ENCODE measurements around the gene TBC1D22A. TPM values are rescaled to one million over a fixed set of nuclear protein-coding genes. Genes with fewer than 3 reads are reported as not detected.

Gene TBC1D22A
- total and polyA plus RNA-seq, 11 donors = 9.4 to 30.7 (median 18.6) TPM

DNA sequence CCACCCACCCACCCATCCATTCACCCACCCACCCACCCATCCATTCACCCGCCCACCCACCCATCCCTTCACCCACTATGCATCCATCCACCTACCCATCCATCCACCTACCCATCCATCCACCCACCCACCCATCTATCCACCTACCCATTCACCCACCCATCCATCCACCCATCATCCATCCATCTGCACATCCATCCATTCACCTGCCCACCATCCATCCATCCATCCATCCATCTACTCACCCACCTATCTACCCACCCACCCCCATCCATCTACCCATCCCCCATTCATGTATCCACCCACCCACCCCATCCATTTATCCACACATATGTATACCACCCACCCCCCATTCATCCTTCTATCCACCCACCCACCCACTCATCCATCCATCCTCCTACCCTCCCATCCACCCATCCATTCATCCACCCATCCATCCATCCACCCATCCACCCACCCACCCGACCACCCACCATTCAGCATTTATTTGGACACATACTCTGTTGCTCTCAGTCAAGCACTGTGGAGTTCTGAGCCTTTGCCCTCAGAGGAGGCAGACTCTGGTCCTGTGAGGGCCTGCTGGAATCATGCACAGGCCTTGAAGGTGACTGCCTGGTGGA is 380.1 kb downstream of the TBC1D22A start:
- intact Hi-C loops (cut with DNase I) = no loop called here
- TF ChIP-seq POLR2A (IDR thresholded peaks at IDR 0.05) (no peak), CTCF (IDR thresholded peaks at IDR 0.05) (no peak)
- H3K27me3 ChIP-seq = no peaks in the 10 kb centered on the region
- WGBS, 4 donors = 88 to 100% (median 95%) methylated on average over 1 to 2 of the region's 2 CpGs
- no peak overlapping the region for H3K27ac ChIP-seq
- no peak overlapping the region for H3K4me3 ChIP-seq
- DNase-seq = no peak
- no peaks in the 10 kb centered on the region for H3K36me3 ChIP-seq
- ATAC-seq = no peak
- H3K4me1 ChIP-seq = peaks cover 0 to 8% (median 0%) of the 10 kb centered on the region in 12 donors
- H3K9me3 ChIP-seq = no peaks in the 10 kb centered on the region

DNA sequence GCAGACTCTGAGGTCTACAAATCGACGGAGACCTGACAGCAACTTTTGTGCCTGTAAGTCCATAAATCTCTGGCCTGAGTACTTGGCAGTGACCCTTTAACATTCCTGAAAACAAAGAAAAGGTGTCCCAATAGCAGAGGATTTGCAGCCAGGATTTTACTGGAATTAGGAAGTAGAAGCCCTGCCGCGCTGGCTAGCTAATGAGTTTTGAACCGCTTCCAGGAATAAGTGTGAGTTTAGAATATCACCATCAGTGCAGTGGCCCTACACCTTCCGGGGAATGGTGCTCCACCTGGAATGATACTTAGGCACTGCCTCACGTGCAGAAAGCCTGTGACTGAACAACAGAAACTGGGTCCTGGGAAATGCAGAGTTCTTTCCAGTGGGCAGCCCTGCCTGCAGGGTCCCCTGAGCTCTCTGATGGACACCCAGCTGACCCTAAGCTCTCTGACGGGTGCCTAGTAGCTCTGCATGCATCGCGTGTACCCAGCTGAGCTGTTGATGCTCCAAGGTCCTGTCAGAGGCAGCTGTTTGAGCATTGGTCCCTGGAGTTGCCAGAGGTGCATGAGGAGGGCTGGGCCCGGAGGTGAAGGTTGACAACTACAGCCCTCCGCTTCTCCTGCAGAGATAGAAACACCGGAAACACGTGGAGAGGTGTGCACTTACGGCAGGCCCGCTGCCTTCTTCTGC is 380.9 kb downstream of the TBC1D22A start:
- 71 to 81% (median 74%) methylated on average over 13 to 16 of the region's 16 CpGs for WGBS, 4 donors
- no peak overlapping the region for H3K27ac ChIP-seq
- TF ChIP-seq CTCF (IDR thresholded peaks at IDR 0.05) = no peak
- no peak for TF ChIP-seq POLR2A (IDR thresholded peaks at IDR 0.05)
- no peaks in the 10 kb centered on the region for H3K9me3 ChIP-seq
- ATAC-seq (peak in 1 of 4 donors; percentile 40), DNase-seq (no peak)
- intact Hi-C loops (cut with DNase I) = no loop called here
- H3K4me1 ChIP-seq = peaks cover 0 to 8% (median 0%) of the 10 kb centered on the region in 12 donors
- no peak overlapping the region for H3K4me3 ChIP-seq
- H3K27me3 ChIP-seq = no peaks in the 10 kb centered on the region
- no peaks in the 10 kb centered on the region for H3K36me3 ChIP-seq

DNA sequence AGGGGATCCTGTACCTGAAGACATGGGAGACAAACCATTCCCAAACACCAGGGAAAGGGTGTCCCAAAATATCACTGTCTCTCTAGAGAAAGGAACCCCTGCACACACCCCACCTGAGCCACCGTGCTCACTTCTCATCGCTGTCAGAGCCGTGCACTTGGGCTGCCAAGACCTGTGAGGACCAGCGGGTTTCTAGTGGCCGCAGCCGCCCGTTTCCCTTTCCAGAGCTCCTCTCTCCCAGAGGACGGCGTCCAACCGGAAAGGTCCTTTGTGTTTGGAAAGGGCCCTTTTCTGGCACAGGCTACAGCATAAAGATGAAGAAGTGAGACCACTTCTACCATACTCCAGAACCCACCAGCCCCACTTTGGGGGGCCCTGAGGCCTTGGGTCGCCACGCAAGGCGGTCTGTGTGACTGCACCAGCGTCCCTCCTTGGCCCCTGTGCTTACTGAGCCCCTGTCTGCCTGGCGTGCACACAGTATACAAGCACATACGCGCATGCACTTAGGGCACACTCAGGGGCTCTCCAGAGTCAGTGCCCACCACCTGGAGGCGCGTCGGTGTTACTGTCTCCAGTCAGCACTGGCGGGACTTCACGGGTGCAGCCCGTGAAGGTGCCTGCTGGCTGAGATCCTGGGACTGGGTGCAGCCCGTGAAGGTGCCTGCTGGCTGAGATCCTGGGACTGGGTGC is 381.8 kb downstream of the TBC1D22A start:
- intact Hi-C loops (cut with DNase I) = no loop called here
- no peak for TF ChIP-seq CTCF (IDR thresholded peaks at IDR 0.05)
- no peak for TF ChIP-seq POLR2A (IDR thresholded peaks at IDR 0.05)
- H3K4me3 ChIP-seq = no peak overlapping the region
- DNase-seq (no peak), ATAC-seq (no peak)
- H3K36me3 ChIP-seq = no peaks in the 10 kb centered on the region
- H3K4me1 ChIP-seq = peaks cover 0 to 8% (median 0%) of the 10 kb centered on the region in 12 donors
- no peak overlapping the region for H3K27ac ChIP-seq
- WGBS, 4 donors = 83 to 91% (median 88%) methylated on average over 19 to 24 of the region's 24 CpGs
- no peaks in the 10 kb centered on the region for H3K27me3 ChIP-seq
- H3K9me3 ChIP-seq = no peaks in the 10 kb centered on the region

- Histone ChIP-seq H3K4me1 (peaks cover 0 to 8% (median 0%) of the 10 kb centered on the region in 12 donors), H3K9me3 (no peaks in the 10 kb centered on the region), H3K27ac (no peak overlapping the region), H3K27me3 (no peaks in the 10 kb centered on the region), H3K4me3 (no peak overlapping the region), H3K36me3 (no peaks in the 10 kb centered on the region)
- intact Hi-C loops (cut with DNase I) = no loop called here
- no peak for DNase-seq
- TF ChIP-seq POLR2A (IDR thresholded peaks at IDR 0.05) (no peak), CTCF (IDR thresholded peaks at IDR 0.05) (no peak)
- 95 to 97% (median 96%) methylated on average over 14 to 20 of the region's 21 CpGs for WGBS, 4 donors
- ATAC-seq = no peak
Measured at GRCh38 chr22:47144791-47145425, 382.5 kb downstream of the TBC1D22A start.

All from heart left ventricle (tissue), 16 donors.